ENCODE measurements around the gene PPP2R3B.
"Not testable (repeated sequence)": the region's sequence is repeated elsewhere in the genome, so short reads cannot be mapped to it uniquely, and the experiment has no call there.

PPP2R3B gene

GRCh38 chrX:336227-336626 is 50.5 kb downstream of the PPP2R3B start:
- no peak for FAIRE-seq

- no peak for FAIRE-seq
These were observed 51.0 kb downstream of the PPP2R3B start for GRCh38 chrX:335758-336155.

GRCh38 chrX:334971-335757 is 51.5 kb downstream of the PPP2R3B start:
- no peak for FAIRE-seq

GRCh38 chrX:334331-334891 is 52.3 kb downstream of the PPP2R3B start:
- no peak for FAIRE-seq

- FAIRE-seq: no peak
These were observed 52.9 kb downstream of the PPP2R3B start for GRCh38 chrX:333611-334311.

- FAIRE-seq: no peak
These were observed 53.6 kb downstream of the PPP2R3B start for GRCh38 chrX:332916-333610.

GRCh38 chrX:332496-332860 is 54.2 kb downstream of the PPP2R3B start:
- no peak for FAIRE-seq

GRCh38 chrX:331825-332495 is 54.7 kb downstream of the PPP2R3B start:
- FAIRE-seq: no peak

- no peak for FAIRE-seq
These were observed 55.4 kb downstream of the PPP2R3B start for GRCh38 chrX:331151-331824.

GRCh38 chrX:330726-331150 is 56.0 kb downstream of the PPP2R3B start:
- no peak for FAIRE-seq

- FAIRE-seq: not testable (repeated sequence)
These were observed 56.5 kb downstream of the PPP2R3B start for GRCh38 chrX:330141-330725.

GRCh38 chrX:329291-329910 is 57.3 kb downstream of the PPP2R3B start:
- FAIRE-seq: no peak

GRCh38 chrX:327660-328126 is 59.0 kb downstream of the PPP2R3B start:
- FAIRE-seq: no peak

- FAIRE-seq: not testable (repeated sequence)
These were observed 62.0 kb downstream of the PPP2R3B start for GRCh38 chrX:324664-325063.

- FAIRE-seq: peak; percentile 100
These were observed 62.7 kb downstream of the PPP2R3B start for GRCh38 chrX:323721-324628.

- no peak for FAIRE-seq
These were observed 66.5 kb downstream of the PPP2R3B start for GRCh38 chrX:320126-320783.

GRCh38 chrX:319579-320125 is 67.1 kb downstream of the PPP2R3B start:
- FAIRE-seq: no peak

- no peak for FAIRE-seq
These were observed 67.7 kb downstream of the PPP2R3B start, which contains the start of gene GTPBP6 for GRCh38 chrX:318739-319578. TSS of gene GTPBP6 (minus strand) at chrX:318796. CDS start at chrX:318787, 9 bp downstream.
